ENCODE results near the gene FAT1.

FAT1 gene

GRCh38 chr4:186580669-186581068 is 143.0 kb downstream of the FAT1 start:
- POLR2A ChIA-PET, result no interaction called here
- no peak for DNase-seq (ENCODE audit: extremely low spot score)
- CTCF ChIA-PET, result no interaction called here
- TF ChIP-seq NFRKB (IDR thresholded peaks at IDR 0.05) (no peak), L3MBTL2 (conservative IDR thresholded peaks at IDR 0.05) (no peak), PKNOX1 (IDR thresholded peaks at IDR 0.05) (no peak), TARDBP (IDR thresholded peaks at IDR 0.05) (no peak), HDGF (IDR thresholded peaks at IDR 0.05; ENCODE audit: borderline replicate concordance) (no peak), FOXK2 (IDR thresholded peaks at IDR 0.05) (no peak), FOXM1 (IDR thresholded peaks at IDR 0.05; ENCODE audit: borderline replicate concordance) (no peak), BHLHE40 (IDR thresholded peaks at IDR 0.05; ENCODE audit: borderline replicate concordance) (no peak), ARNT (IDR thresholded peaks at IDR 0.05) (no peak), LEF1 (IDR thresholded peaks at IDR 0.05; ENCODE audit: borderline replicate concordance) (no peak), SUZ12 (IDR thresholded peaks at IDR 0.05) (no peak), FOXA1 (IDR thresholded peaks at IDR 0.05) (no peak), ELF4 (IDR thresholded peaks at IDR 0.05) (no peak), CTBP1 (IDR thresholded peaks at IDR 0.05; ENCODE audit: borderline replicate concordance) (no peak), SP1 (IDR thresholded peaks at IDR 0.05) (no peak)

- POLR2A ChIA-PET, result no interaction called here
- no peak for DNase-seq (ENCODE audit: extremely low spot score)
- CTCF ChIA-PET, result interaction anchor here (0.7 to 1.1 kb wide), 2 partner anchors 12 to 17 kb away, joined by 6 read pairs; no protein-coding TSS in a partner anchor
- TF ChIP-seq SUZ12 (IDR thresholded peaks at IDR 0.05), result no peak
- no peak for TF ChIP-seq ELF4 (IDR thresholded peaks at IDR 0.05)
- TF ChIP-seq FOXK2 (IDR thresholded peaks at IDR 0.05), result no peak
- no peak for TF ChIP-seq CTBP1 (IDR thresholded peaks at IDR 0.05; ENCODE audit: borderline replicate concordance)
- no peak for TF ChIP-seq SP1 (IDR thresholded peaks at IDR 0.05)
- TF ChIP-seq PKNOX1 (IDR thresholded peaks at IDR 0.05), result no peak
- no peak for TF ChIP-seq BHLHE40 (IDR thresholded peaks at IDR 0.05; ENCODE audit: borderline replicate concordance)
- TF ChIP-seq ZNF384 (IDR thresholded peaks at IDR 0.05), result no peak
- no peak for TF ChIP-seq LEF1 (IDR thresholded peaks at IDR 0.05; ENCODE audit: borderline replicate concordance)
- TF ChIP-seq FOXA1 (IDR thresholded peaks at IDR 0.05), result no peak
- no peak for TF ChIP-seq TARDBP (IDR thresholded peaks at IDR 0.05)
- no peak for TF ChIP-seq FOXM1 (IDR thresholded peaks at IDR 0.05; ENCODE audit: borderline replicate concordance)
- no peak for TF ChIP-seq HDGF (IDR thresholded peaks at IDR 0.05; ENCODE audit: borderline replicate concordance)
- no peak for TF ChIP-seq ARNT (IDR thresholded peaks at IDR 0.05)
- no peak for TF ChIP-seq NFRKB (IDR thresholded peaks at IDR 0.05)
- TF ChIP-seq L3MBTL2 (conservative IDR thresholded peaks at IDR 0.05), result no peak
Observed at GRCh38 chr4:186570193-186570996, 153.3 kb downstream of the FAT1 start.

- no peak for DNase-seq (ENCODE audit: extremely low spot score)
- CTCF ChIA-PET, result interaction anchor here (0.6 to 1.1 kb wide), 4 partner anchors 11 to 839 kb away, joined by 3 to 6 read pairs (median 5); no protein-coding TSS in a partner anchor
- TF ChIP-seq CTBP1 (IDR thresholded peaks at IDR 0.05; ENCODE audit: borderline replicate concordance) (no peak), PKNOX1 (IDR thresholded peaks at IDR 0.05) (0 out of 2 replicates have a peak, but pooled peaks have one; percentile 8)
- POLR2A ChIA-PET, result no interaction called here
Observed at GRCh38 chr4:186569533-186570192, 154.0 kb downstream of the FAT1 start.

- POLR2A ChIA-PET, result no interaction called here
- no peak for DNase-seq (ENCODE audit: extremely low spot score)
- CTCF ChIA-PET, result interaction anchor here (0.6 kb wide), 1 partner anchor 1385 kb away, joined by 3 read pairs; no protein-coding TSS in a partner anchor
- TF ChIP-seq FOXA1 (IDR thresholded peaks at IDR 0.05) (no peak), LEF1 (IDR thresholded peaks at IDR 0.05; ENCODE audit: borderline replicate concordance) (no peak)
Observed at GRCh38 chr4:186566068-186566467, 157.6 kb downstream of the FAT1 start.

GRCh38 chr4:186563761-186564160 is 159.9 kb downstream of the FAT1 start:
- ChIA-PET CTCF (no interaction called here), POLR2A (no interaction called here)
- no peak for DNase-seq (ENCODE audit: extremely low spot score)
- no peak for TF ChIP-seq CTBP1 (IDR thresholded peaks at IDR 0.05; ENCODE audit: borderline replicate concordance)
- no peak for TF ChIP-seq ELF4 (IDR thresholded peaks at IDR 0.05)
- TF ChIP-seq ZNF384 (IDR thresholded peaks at IDR 0.05), result no peak
- no peak for TF ChIP-seq FOXM1 (IDR thresholded peaks at IDR 0.05; ENCODE audit: borderline replicate concordance)

- CTCF ChIA-PET, result no interaction called here
- POLR2A ChIA-PET, result no interaction called here
- DNase-seq (ENCODE audit: extremely low spot score), result no peak
- TF ChIP-seq FOXK2 (IDR thresholded peaks at IDR 0.05), result no peak
- no peak for TF ChIP-seq LEF1 (IDR thresholded peaks at IDR 0.05; ENCODE audit: borderline replicate concordance)
- no peak for TF ChIP-seq L3MBTL2 (conservative IDR thresholded peaks at IDR 0.05)
- no peak for TF ChIP-seq ZNF384 (IDR thresholded peaks at IDR 0.05)
- TF ChIP-seq CTBP1 (IDR thresholded peaks at IDR 0.05; ENCODE audit: borderline replicate concordance), result no peak
- TF ChIP-seq HDGF (IDR thresholded peaks at IDR 0.05; ENCODE audit: borderline replicate concordance), result no peak
- no peak for TF ChIP-seq SUZ12 (IDR thresholded peaks at IDR 0.05)
- TF ChIP-seq ELF4 (IDR thresholded peaks at IDR 0.05), result no peak
- TF ChIP-seq SP1 (IDR thresholded peaks at IDR 0.05), result no peak
- no peak for TF ChIP-seq ARNT (IDR thresholded peaks at IDR 0.05)
- no peak for TF ChIP-seq BHLHE40 (IDR thresholded peaks at IDR 0.05; ENCODE audit: borderline replicate concordance)
- no peak for TF ChIP-seq TARDBP (IDR thresholded peaks at IDR 0.05)
- no peak for TF ChIP-seq FOXM1 (IDR thresholded peaks at IDR 0.05; ENCODE audit: borderline replicate concordance)
- no peak for TF ChIP-seq PKNOX1 (IDR thresholded peaks at IDR 0.05)
Observed at GRCh38 chr4:186561748-186562147, 161.9 kb downstream of the FAT1 start.
